A549 treated with DMSO at 1 μM for 4 hours (cell line): ENCODE data around the gene ZNF208. TPM values are rescaled to one million over a fixed set of nuclear protein-coding genes. Genes with fewer than 3 reads are reported as not detected.

Experiments used
- total RNA-seq: library from RNA; stranded (reverse); fragments of 200-300 nt; extraction: Qiagen RNA extraction; gene quantifications from 5 replicates; pipeline ENCODE4 v1.2.3, GENCODE V29; 2022; ENCODE audit warnings: low read depth

The ZNF208 gene
- total RNA-seq: not detected in 5 replicates

DNA sequence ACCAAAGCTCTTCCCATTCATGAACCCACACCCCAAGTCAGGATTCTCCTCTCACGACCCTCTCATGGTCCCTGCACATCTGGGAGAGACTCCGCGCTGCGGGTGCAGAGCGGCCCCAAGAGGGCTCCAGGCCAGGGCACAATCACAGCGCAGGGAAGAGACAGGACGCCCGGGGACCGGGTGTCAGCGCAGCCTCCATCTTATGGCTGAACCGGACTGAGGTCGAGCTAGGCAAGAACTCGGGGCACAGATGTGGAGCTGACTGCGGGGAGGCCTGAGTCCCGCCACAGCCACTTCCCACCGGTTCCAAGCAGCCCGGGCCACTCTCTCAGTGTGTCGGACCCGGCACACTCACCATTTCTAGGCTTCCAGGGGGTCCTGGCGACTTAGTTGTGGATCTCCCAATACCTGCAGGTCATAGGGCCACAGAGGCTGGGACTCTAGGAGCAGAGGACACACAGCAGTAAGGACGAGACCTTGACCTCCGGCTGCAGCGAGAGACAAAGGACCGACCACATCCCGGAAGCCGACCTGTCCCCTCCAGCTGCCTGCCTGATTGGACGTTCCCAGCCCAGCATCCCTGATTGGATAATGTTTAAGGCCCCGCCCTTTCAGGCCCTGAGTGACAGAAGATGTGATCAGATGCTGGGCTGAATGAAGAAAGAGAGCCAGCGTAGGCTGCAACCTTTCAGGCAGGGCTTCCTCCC, at the start of gene ZNF208:
Gene ZNF208, minus strand, starts transcription at position 507 of the 707 bp plus-strand sequence. Its CDS starts 149 bp downstream, at position 358.

Other genes with a start within 250 kb of the ZNF208 start
- gene ZNF100, start 243.4 kb downstream of the ZNF208 start, total RNA-seq: not detected in 5 replicates
- 3.1 to 4.7 TPM (median 3.6 TPM) in 5 replicates for gene ZNF43, start 174.8 kb downstream of the ZNF208 start, total RNA-seq
- gene ZNF257, start 41.5 kb upstream of the ZNF208 start, total RNA-seq: not detected in 5 replicates
- not detected in 5 replicates for gene ZNF676, start 186.0 kb upstream of the ZNF208 start, total RNA-seq